RWPE2 (cell line): ENCODE results near the gene ZNF521.

ENCODE experiments used
- ATAC-seq: fragments of 200-7000 bp; cut with Tn5 transposase; 3 replicates; pipeline ENCODE4 v1.9.1; 2021; ENCODE audit warnings: low read depth
- DNase-seq: peaks from one replicate; pipeline ENCODE4 v3.0.0-alpha.2; 2020; ENCODE audit warnings: low spot score
- H3K27ac ChIP-seq: fragments of 450-650 bp; 2 replicates; pipeline ENCODE4 v1.5.1; 2017; ENCODE audit warnings: mild to moderate bottlenecking; ENCODE audit not compliant: poor library complexity, severe bottlenecking
- H3K27me3 ChIP-seq: fragments of 250-450 bp; sonication (Bioruptor Pico); 2 replicates; pipeline ENCODE4 v1.5.1; 2021; ENCODE audit warnings: mild to moderate bottlenecking, moderate library complexity; ENCODE audit not compliant: insufficient read depth, poor library complexity, severe bottlenecking
- H3K36me3 ChIP-seq: fragments of 250-450 bp; sonication (Bioruptor Pico); 2 replicates; pipeline ENCODE4 v1.5.1; 2020; ENCODE audit warnings: low read depth, mild to moderate bottlenecking, moderate library complexity
- H3K4me1 ChIP-seq: fragments of 250-450 bp; sonication (Bioruptor Pico); 2 replicates; pipeline ENCODE4 v1.5.1; 2021; ENCODE audit warnings: mild to moderate bottlenecking, moderate library complexity; ENCODE audit not compliant: insufficient read depth, poor library complexity, severe bottlenecking
- H3K4me3 ChIP-seq: fragments of 250-450 bp; sonication (Bioruptor Pico); 2 replicates; pipeline ENCODE4 v1.5.1; 2021; ENCODE audit warnings: mild to moderate bottlenecking, moderate library complexity; ENCODE audit not compliant: severe bottlenecking
- H3K9me3 ChIP-seq: fragments of 250-450 bp; sonication (Bioruptor Pico); 2 replicates; pipeline ENCODE4 v1.5.1; 2021; ENCODE audit warnings: mild to moderate bottlenecking, moderate library complexity; ENCODE audit not compliant: severe bottlenecking
- TF ChIP-seq, protein P1 (sequence below): fragments of 450-650 bp; IDR thresholded peaks from one replicate; pipeline ENCODE4 v1.5.1; 2017; ENCODE audit warnings: mild to moderate bottlenecking, moderate library complexity; ENCODE audit not compliant: poor library complexity, severe bottlenecking

Gene ZNF521

GRCh38 chr18:25308381-25308780 is 43.6 kb downstream of the ZNF521 start:
- no peak overlapping the region for H3K27ac ChIP-seq
- H3K9me3 ChIP-seq: no peaks in the 10 kb centered on the region
- no peaks in the 10 kb centered on the region for H3K4me1 ChIP-seq
- H3K4me3 ChIP-seq: no peak overlapping the region
- peaks cover 2% of the 10 kb centered on the region for H3K27me3 ChIP-seq
- no peak for ATAC-seq
- TF ChIP-seq, protein P1, sequence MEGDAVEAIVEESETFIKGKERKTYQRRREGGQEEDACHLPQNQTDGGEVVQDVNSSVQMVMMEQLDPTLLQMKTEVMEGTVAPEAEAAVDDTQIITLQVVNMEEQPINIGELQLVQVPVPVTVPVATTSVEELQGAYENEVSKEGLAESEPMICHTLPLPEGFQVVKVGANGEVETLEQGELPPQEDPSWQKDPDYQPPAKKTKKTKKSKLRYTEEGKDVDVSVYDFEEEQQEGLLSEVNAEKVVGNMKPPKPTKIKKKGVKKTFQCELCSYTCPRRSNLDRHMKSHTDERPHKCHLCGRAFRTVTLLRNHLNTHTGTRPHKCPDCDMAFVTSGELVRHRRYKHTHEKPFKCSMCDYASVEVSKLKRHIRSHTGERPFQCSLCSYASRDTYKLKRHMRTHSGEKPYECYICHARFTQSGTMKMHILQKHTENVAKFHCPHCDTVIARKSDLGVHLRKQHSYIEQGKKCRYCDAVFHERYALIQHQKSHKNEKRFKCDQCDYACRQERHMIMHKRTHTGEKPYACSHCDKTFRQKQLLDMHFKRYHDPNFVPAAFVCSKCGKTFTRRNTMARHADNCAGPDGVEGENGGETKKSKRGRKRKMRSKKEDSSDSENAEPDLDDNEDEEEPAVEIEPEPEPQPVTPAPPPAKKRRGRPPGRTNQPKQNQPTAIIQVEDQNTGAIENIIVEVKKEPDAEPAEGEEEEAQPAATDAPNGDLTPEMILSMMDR: no peak
- H3K36me3 ChIP-seq: no peaks in the 10 kb centered on the region
- DNase-seq: no peak

DNA sequence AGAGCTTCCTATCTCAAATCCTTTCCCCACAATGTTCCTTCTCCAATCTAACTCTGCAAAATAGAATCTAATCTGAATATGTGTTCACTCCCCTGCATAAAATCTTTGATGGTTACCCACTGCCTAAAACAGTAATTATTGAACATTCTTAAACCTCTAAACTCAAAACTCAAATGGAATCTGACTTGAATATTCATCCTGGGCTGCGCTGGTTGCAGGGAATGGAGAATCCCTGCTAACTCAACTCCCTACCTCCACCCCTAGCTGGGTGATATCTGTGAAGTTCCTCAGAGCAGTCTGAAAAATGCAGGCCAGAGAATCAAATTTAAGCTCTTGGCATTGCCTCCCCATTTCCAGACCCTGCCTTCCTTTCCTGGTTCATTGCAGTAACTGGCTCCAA is 44.8 kb downstream of the ZNF521 start:
- no peak overlapping the region for H3K27ac ChIP-seq
- DNase-seq: no peak
- H3K4me1 ChIP-seq: no peaks in the 10 kb centered on the region
- TF ChIP-seq, protein P1: no peak
- no peak overlapping the region for H3K4me3 ChIP-seq
- H3K36me3 ChIP-seq: no peaks in the 10 kb centered on the region
- no peaks in the 10 kb centered on the region for H3K9me3 ChIP-seq
- peaks cover 2% of the 10 kb centered on the region for H3K27me3 ChIP-seq
- no peak for ATAC-seq

DNA sequence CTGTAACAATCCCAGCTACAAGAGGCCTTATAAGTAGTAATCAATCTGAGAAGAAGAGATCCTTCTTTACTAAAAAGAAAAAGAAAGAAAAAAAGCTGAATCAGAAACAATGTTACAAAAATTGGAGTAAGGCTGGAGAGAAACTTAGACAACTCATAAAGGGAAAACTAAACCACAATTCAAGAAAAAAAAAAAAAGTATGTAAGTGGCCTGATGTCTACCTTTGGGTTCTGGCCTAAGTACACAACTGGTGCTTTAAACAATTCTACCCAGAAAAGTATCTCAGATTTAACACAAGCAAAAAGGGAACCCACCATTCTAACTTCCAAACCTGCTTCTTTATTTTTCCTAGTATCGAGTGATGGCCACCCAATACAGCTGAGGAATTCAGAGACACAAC is 45.3 kb downstream of the ZNF521 start:
- H3K4me1 ChIP-seq: no peaks in the 10 kb centered on the region
- no peak overlapping the region for H3K27ac ChIP-seq
- no peaks in the 10 kb centered on the region for H3K9me3 ChIP-seq
- H3K27me3 ChIP-seq: no peaks in the 10 kb centered on the region
- no peak for ATAC-seq
- H3K4me3 ChIP-seq: no peak overlapping the region
- TF ChIP-seq, protein P1: no peak
- no peaks in the 10 kb centered on the region for H3K36me3 ChIP-seq
- no peak for DNase-seq

GRCh38 chr18:25305584-25305983 is 46.4 kb downstream of the ZNF521 start:
- H3K36me3 ChIP-seq: no peaks in the 10 kb centered on the region
- no peak overlapping the region for H3K27ac ChIP-seq
- no peak for ATAC-seq
- no peaks in the 10 kb centered on the region for H3K27me3 ChIP-seq
- H3K9me3 ChIP-seq: no peaks in the 10 kb centered on the region
- TF ChIP-seq, protein P1: no peak
- no peak for DNase-seq
- no peaks in the 10 kb centered on the region for H3K4me1 ChIP-seq
- H3K4me3 ChIP-seq: no peak overlapping the region

DNA sequence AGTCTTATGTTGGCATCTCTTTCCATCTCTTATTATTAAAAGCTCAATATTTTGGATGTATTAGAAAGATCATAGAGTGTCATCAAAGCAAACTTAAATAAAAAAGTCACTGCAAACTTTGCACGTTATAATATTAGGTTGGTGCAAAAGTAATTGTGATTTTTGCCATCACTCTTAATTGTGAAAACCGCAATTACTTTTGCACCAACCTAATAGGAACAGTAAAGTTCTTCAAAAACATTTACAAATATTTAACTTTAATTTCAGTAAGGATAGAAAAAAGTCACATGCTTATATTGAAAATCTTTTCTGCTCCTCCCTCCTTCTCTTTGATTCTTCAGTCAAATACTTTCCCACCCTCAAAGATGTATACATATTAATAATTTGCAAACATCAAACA is 51.5 kb downstream of the ZNF521 start:
- Histone ChIP-seq H3K9me3 (no peaks in the 10 kb centered on the region), H3K36me3 (no peaks in the 10 kb centered on the region), H3K4me1 (no peaks in the 10 kb centered on the region), H3K27me3 (no peaks in the 10 kb centered on the region), H3K27ac (no peak overlapping the region), H3K4me3 (no peak overlapping the region)
- ATAC-seq (no peak), DNase-seq (no peak)
- TF ChIP-seq, protein P1: no peak
